HL-60 (cell line): ENCODE measurements around the gene SSC5D.

Experiments
- CTCF ChIP-seq: IDR thresholded peaks from one replicate; pipeline ENCODE4 v1.5.1; 2011; ENCODE audit warnings: low read length, control low read depth, inconsistent platforms; ENCODE audit not compliant: insufficient read depth
- POLR2AphosphoS5 ChIP-seq: IDR thresholded peaks from 2 replicates; pipeline ENCODE4 v1.6.1; 2012; ENCODE audit warnings: low read depth
- REST ChIP-seq: IDR thresholded peaks from 2 replicates; pipeline ENCODE4 v1.6.1; 2012; ENCODE audit warnings: low read depth; ENCODE audit not compliant: insufficient replicate concordance

GRCh38 chr19:55550321-55550650 is 62.0 kb downstream of the SSC5D start:
- TF ChIP-seq CTCF (no peak), POLR2AphosphoS5 (no peak), REST (no peak)
